HG03439 (cell line): ENCODE results near the gene FAM107B.
"Not testable (repeated sequence)": the region's sequence is repeated elsewhere in the genome, so short reads cannot be mapped to it uniquely, and the experiment has no call there.

Experiments used
- ATAC-seq: cut with Tn5 transposase; IDR thresholded peaks from one replicate; pipeline ENCODE4 v1.9.1; 2021; ENCODE audit warnings: mild to moderate bottlenecking, moderate library complexity; ENCODE audit not compliant: unreplicated experiment

The FAM107B gene

GRCh38 chr10:14667280-14667679 is 107.4 kb downstream of the FAM107B start:
- ATAC-seq: no peak

DNA sequence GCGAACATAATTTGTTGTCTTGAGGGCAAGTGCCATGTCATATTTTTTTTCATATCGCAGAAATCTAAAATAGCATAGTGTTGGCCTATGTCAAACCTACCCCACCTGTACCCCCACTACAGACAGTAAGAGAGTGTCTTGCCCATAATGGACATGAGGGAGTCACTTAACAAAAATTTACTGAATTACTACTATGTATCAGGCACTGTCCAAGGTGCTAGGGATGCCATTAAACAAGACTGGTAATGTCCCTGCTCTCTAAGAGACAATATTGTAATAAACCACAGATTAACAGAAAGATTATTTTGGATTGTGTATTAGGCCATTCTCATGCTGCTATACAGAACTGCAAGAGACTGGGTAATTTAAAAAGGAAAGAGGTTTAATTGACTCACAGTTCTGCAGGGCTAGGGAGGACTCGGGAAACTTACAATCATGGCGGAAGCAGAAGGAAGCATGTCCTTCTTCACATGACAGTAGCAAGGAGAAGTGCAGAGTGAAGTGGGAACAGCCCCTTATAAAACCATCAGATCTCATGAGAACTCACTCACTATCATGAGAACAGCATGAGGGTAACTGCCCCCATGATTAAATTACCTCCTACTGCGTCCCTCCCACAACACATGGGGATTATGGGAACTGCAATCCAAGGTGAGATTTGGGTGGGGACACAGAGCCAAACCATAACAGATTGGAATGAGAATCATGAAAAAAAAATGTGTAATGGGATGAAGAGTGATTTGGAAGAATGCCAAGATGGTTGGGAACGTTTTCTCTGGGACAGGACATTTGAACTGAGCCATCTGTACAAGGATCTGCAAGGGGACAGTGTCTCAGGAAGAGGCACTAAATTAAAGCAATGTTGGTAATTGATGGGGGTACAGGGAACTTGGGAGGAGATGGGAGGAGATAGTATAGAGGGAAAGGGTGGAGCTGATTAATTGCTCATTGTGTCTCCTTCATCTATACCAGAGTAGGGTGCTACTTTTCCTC is 108.5 kb downstream of the FAM107B start:
- no peak for ATAC-seq

- no peak for ATAC-seq
These were observed 109.4 kb downstream of the FAM107B start for GRCh38 chr10:14665304-14665703.

GRCh38 chr10:14664345-14664744 is 110.4 kb downstream of the FAM107B start:
- no peak for ATAC-seq

DNA sequence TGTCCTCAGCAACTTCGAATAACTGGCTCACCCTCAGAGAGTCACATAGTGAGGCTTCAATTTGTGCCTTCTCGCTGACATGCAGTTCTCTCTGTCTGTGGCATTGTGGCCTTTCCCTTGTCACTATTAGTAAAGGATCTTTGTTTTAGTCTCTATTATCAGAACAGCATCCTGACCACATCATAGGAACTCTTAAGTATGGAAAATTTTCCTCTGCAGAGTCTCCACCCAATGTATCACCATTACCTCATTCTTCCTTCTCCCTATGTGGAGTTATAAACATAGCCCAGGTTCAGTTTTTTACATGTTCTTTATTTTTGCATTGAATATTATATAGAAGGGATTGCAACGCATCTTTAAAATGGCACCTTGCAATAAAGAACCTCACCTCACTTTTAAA is 112.9 kb downstream of the FAM107B start:
- ATAC-seq: no peak

GRCh38 chr10:14660831-14661230 is 113.9 kb downstream of the FAM107B start:
- no peak for ATAC-seq

GRCh38 chr10:14659626-14660196 is 115.0 kb downstream of the FAM107B start:
- ATAC-seq: peak; percentile 87

DNA sequence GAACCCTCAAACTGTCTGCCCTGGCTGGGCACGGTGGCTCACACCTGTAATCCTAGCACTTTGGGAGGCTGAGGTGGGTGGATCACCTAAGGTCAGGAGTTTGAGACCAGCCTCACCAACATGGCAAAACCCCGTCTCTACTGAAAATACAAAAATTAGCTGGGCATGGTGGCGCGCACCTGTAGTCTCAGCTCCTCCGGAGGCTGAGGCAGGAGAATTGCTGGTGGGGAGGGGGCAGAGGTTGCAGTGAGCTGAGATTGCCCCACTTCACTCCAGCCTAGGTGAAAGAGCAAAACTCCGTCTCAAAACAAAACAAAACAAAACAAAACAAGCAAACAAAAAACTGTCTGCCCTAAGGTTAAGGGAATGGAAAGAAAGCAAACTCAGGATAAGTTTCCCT is 115.6 kb downstream of the FAM107B start:
- not testable (repeated sequence) for ATAC-seq

GRCh38 chr10:14658331-14659127 is 116.2 kb downstream of the FAM107B start:
- ATAC-seq: no peak

- no peak for ATAC-seq
These were observed 118.5 kb downstream of the FAM107B start for GRCh38 chr10:14656052-14656730.

DNA sequence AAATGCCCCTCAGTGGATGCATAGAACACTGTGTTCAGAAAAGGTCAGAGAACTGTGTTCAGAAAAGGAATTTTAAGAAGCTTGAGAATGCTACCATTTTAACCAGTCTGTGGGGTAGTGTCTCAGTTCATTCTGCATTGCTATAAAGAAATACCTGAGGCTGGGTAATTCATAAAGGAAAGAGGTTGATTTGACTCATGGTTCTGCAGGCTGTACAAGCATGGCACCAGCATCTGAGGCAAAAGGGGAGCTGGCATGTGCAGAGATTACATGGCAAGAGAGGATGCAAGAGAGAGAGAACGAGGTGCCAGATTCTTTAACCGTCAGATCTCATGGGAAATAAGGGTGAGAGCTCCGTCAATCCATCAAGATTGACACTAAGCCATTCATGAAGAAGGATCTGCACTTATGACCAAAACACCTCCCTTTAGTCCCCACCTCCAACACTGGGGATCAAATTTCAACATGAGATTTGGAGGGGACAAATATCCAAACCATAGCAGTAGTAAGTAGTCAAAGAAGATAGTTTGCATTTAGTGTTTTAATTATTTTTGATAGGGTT is 119.8 kb downstream of the FAM107B start:
- ATAC-seq: no peak

DNA sequence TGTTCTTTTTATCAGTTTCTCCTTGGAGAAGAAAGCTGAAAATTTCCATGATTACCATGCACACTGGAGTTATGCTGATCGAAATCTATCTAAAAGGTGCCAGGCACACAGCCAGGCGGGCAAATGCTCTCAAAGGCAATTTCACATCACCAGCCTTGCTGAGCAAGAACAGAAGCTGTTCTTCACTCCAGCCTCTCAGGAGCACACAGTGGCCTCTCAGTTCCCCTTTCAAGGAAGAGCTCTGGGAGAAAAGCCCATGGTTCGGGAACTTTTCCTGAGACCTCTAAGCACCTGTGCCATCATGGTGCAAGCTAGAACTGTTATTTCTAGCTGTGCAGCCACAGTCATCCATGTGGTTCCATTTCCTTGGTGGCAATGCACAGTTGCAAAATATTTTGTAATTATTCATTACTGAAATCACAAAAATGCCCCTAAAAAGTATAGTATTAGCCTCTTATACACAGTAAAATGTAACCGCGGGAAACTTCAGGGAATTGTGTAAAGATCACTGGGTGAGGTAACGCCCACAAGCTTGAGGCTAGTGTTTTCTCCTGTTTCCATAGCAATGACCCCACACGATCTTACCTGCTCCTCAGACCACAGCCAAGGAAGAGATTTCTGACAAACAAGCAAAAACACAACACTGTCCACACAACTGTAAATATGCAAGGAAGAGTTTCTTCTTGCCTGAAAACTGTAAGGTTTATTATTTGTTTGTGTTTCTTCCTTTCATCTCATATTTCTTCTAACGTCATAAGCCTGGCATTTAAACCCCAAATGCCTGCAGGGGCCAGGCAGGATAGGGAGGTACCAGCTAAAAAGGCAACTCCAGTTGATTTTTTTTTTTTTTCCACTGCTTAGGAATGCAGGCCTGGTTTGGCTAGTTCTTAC is 121.2 kb downstream of the FAM107B start:
- ATAC-seq: peak; percentile 51

GRCh38 chr10:14652816-14653215 is 121.9 kb downstream of the FAM107B start:
- no peak for ATAC-seq

GRCh38 chr10:14652067-14652466 is 122.6 kb downstream of the FAM107B start:
- no peak for ATAC-seq

- no peak for ATAC-seq
These were observed 125.0 kb downstream of the FAM107B start for GRCh38 chr10:14649739-14650138.

GRCh38 chr10:14648946-14649345 is 125.8 kb downstream of the FAM107B start:
- no peak for ATAC-seq

DNA sequence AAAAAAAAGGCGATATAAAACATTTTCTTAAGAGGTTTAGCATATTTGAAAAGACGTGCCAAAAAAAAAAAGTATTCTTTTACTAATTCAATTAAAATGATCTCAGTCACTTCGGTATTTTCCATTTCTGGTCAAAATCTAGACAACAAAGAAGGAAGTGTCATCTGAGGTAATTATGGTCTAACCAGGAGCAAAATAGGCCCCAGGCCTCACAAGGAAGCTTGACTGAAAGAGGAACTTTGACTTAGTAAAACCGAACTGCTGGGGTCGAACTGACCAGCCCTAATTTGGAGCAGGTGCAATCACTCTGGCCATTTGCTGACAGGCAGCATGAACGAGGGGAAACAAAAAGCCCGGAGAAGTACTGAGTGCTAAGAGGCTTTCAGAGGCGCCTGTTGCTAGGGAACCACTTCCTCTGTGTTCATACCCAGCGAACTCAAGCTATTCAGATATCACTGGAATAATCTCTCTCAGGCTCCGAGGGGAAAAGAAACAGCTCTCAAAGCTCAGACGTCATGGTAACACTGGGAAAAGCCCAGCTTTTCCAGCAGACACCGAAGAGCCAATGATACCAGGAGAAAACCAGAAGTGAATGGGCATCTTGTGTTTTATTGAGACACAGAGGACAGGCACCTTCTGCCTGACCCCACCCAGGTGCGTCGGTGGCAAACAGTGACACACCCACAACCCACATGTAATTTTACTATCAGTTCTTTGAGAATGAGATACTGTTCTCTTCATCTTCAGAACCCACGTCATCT is 126.5 kb downstream of the FAM107B start:
- peak; percentile 93 for ATAC-seq

DNA sequence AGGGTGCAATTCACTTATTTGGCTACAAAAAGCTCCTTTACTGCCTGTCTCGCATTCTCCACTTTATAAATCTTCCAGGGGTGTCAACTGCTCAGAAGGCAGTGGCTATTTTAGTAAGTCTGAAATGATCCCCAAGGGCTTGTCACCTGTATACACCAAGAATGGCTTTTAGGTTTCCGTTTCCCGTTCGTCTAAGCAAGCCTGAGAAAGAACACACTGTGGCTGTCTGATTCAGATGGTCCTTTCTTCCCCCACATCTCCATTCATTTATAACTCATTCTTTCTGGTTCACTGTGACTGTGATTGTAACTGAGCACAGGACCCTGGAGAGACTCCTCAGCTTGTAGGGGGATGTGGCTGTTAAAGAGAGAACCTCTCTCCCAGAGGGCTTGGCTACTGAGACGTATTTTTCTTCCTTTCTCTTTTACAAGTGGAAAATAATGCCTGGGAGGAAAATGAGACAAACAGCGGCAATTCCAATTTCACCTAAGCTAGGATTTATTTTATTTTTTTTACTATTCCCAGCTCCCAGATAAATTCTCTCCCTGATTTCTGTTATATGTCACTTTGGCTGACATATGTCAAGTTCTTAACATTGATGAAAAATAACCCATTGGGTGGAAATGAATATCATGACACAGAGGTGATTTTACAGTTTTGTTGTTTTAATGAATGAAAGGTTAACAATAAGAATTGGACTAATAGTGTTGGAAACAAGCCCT is 129.3 kb downstream of the FAM107B start:
- ATAC-seq: no peak
